ENCODE measurements around the gene CCR8. TPM values are rescaled to one million over a fixed set of nuclear protein-coding genes. Genes with fewer than 3 reads are reported as not detected.

CCR8 gene, protein sequence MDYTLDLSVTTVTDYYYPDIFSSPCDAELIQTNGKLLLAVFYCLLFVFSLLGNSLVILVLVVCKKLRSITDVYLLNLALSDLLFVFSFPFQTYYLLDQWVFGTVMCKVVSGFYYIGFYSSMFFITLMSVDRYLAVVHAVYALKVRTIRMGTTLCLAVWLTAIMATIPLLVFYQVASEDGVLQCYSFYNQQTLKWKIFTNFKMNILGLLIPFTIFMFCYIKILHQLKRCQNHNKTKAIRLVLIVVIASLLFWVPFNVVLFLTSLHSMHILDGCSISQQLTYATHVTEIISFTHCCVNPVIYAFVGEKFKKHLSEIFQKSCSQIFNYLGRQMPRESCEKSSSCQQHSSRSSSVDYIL
- polyA plus RNA-seq (2013, experiment 1 of 2; ENCODE audit: insufficient read length): not detected
- not detected for polyA plus RNA-seq (2013, experiment 2 of 2; ENCODE audit: insufficient read length)

DNA sequence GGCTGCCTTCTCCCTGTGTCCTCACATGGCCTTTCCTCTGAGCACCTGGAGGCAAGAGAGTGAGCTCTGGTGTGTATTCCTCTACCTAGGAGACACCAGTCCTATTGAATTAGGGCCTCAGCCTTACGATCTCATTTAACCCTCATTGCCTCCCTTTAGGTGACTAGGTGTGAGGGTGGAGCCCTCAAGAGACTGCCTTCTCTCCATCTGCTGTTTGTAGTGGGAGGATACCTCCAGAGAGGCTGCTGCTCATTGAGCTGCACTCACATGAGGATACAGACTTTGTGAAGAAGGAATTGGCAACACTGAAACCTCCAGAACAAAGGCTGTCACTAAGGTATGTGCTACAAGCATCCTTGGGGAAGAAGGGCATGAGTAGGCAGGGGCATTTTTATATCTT lies at the start of gene CCR8:
Gene CCR8 (plus strand): TSS at position 217 of the 400 bp plus-strand sequence. CDS start 2,623 bp downstream, outside the sequence.
- no peak for DNase-seq

DNA sequence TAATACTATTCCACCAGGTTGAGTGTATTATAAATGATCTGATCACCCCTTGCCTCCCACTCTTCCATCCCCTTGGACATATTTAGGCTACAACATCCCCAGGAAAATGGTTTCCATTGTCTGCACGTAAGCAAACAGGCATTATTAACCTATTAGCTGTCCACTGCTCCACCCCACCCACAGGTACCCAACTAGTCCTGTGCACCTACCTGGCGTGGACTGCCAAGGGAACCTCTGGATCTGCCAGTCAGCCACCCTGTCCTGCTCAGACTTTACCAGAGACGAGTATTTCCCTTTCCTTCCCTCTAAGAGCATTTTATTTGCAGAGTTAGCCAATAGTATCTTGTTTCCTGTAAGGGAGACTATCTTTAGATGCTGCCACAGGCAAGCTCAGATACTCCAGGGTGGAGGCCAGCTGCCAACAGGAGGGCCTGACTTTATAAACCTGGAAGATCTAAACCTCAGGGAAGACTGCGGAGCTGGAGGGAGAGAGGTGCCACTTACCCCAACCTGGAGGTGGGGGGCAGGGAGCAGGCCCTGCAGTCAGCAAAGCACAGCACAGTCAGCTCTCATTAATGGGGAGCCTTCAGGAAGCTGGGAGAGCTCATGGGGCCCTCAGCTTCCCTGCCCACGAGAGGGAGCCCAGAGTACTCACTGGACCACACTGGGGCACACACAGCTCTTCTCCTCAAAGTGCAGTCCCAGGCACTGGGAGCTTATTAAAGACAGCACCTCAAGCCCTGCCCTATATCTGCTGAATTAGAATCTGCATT lies 49.6 kb upstream of the CCR8 start, which contains the start of gene CX3CR1:
Gene CX3CR1 (minus strand): TSS at position 292 of the 773 bp plus-strand sequence. CDS start 13,527 bp downstream, outside the sequence.
- DNase-seq: no peak

DNA sequence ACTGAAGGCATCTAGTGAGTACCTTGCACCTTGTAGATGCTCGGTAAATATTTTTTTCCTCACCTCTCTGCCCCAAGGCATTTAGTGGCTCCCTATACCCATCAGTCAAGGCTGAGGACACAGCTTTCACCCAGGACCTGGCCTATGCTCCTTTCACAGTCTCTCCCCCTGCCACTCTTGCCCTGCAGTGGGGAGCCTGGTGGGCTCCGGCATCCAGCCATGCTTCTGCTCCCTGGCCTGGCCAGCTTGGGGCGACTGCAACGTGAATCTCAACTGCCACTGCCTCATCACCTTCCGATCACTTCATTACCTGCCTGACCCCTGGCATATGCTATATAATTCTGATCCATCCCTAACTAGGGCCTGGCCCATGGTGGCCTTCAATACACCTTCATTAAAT lies 48.9 kb upstream of the CCR8 start:
- no peak for DNase-seq

DNA sequence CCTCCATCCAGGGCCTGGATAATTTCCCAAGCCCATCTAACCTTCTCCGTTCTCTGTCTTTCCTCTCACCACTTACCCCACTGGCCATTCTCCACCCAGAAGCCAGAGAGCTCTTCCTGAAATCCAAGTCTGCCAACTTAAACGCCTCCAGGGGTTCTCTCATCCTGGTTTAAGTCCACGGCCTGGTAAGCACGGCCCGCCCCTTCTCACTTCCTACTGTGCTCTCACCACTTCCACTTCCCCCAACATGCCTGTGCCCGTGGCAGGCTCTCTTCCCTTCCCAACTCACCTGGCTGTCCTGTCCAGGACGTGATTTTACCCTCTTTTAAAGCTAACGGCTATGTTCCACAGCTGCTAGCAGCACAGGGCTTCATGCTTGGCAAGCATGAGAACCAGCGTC lies 48.0 kb upstream of the CCR8 start:
- no peak for DNase-seq

DNA sequence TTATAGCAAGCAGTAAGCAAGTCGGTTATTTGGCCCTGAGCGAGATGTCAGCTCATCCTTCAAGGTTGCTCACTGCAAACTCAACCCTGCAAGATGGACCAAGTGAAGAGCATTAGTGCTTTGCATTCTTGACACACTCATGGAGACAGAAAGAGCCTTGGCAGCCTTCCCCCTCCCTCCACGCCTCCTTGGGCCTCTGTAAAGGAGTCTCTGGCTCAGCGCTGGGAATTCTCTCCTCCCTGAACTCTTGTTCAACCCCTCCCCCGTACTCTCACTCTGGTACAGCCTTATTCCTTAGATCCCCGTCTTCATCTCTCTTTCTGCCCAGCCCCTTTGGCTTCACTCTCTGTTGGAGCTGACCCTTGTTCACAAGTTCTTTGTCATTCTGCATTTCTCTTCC lies 47.5 kb upstream of the CCR8 start:
- no peak for DNase-seq

DNA sequence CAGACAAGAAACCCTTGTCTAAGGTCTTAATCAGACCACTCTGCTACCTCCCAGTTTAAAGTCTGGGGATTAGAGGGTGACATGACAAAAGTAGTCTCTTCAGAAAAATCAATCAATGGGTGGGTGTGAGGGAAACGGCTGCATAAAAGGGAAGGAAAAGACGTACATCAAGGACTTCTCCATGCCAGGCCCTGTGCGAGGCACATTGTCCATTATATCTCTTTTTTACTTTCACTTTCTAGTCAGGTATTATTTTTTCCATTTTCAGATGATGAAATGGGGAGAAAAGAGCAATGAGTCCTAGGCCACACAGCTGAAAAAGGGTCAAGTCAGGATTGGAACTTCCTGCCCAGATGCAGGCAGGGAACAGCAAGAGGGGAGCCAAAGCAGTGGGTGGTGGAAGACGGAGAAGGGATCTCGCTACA lies 45.0 kb upstream of the CCR8 start:
- peak; percentile 14 for DNase-seq

DNA sequence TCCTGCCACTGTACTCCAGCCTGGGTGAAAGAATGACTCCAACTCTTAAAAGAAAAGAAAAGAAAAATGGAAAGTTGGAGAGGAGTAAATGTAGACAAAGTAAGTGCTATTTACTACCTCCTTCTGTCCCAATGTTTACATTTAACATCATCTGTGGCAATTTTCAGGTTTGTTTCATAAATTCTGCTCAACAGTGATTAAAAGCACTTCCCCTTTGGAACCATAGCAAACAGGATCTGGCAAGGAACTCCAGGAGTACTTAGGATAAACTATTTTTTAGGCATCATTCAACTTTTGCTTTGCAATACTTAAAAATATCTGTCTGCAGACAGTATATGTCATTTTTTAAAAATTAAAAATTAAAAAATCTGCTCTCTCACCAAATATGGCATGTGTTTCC lies 44.2 kb upstream of the CCR8 start:
- DNase-seq: no peak

DNA sequence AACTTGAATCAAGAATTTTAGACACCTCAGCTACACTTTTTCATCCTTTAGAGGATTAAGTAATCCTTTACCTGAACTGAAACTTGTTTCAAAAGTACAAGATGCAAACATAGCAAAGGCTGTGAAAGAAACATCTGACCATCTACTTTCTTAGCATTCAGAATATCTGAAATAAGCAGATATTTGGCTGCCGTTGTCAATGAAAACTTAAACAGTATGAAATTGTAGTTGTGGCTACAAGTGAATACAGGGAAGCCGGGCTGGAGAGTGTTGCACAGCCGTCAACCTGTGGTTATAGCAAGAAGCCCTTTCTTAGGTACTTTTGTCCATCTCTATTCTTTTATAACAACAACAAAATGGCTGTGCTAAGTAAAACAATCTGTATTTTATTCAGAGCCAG lies 42.7 kb upstream of the CCR8 start:
- no peak for DNase-seq

DNA sequence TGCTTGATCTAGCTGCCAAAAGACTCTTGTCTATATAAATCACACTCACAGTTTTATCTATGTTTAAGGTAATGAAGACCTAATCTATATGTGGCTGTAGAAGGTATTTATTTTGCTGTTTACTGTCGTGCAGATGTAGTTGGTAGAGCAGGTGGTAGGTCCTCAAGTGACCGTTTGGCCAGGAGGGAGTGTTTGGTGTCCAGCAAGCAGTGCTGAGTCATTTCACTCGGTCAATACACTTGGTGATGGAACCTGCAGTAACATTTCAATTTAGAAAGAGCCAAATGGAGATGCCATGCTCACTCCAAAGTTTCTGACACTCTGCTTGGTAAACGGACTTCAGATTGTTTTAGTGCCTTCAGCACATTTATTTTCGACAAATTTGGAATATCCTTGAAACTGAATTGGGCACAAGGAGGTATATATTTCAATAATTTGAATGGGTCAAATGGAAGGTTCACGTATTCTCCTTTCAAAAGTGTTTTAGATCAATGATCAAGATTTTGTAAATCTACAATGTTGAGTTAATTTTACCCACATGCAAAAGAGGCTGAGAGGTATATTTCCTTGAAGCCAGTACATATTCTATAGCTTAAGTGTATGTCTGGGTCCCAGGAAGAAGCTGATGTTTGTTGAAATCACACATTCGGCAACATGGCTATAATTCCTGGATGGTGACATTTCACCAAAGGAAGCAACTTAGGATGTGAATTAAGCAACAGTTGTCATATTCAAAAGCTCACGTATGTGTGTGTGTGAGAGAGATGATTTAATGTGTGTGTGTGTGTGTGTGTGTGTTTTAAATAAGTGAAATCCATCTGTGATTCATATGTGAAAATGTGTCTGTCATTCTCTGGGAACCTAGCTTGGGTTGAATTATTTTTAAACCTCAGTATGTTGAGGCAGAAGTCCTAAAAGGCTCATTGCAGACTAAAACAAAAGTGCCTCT lies 42.0 kb upstream of the CCR8 start:
- no peak for DNase-seq

DNA sequence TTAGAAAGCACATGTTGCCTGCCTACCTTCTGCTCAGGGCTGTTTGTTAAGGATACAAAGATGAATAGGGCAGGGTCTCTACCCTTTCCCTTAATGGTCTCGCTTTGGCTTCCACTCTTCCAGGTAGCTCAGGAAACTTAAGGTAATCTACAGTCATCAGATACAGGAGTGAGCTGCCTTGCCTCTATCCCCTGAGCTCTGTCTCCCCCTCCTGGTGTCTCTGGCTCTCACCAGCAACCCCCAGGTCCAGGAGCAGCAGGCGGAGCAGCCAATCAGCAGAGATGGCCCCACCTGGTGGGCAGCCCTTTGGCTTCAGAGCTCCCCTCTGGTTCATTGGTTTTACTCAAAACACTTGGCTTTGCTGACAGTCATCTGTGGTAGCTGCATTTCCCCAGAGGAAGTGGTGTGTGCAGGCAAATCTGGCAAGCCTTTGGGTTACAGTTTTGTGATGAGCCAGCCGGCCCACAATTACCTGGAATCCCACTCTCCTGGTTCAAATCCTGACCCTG lies 41.2 kb upstream of the CCR8 start:
- DNase-seq: peak; percentile 77

DNA sequence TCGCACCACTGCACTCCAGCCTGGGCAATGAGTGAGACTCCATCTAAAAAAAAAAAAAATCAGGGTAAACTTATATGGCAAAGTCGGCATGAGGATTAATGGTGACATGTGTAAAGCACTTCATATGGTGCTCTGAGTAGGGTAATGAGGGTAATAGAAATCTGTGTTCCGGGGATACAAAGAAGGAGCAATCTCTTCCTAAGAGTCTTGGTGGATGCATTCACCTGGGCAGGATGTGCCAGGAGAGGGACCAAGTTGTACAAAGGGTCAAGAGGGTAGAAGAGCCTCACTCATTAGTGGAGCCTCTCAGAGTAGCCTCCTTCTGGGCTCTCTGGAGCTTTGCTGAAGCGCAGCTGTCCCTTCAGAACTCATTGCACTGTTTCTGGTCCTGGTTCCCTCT lies 40.4 kb upstream of the CCR8 start:
- DNase-seq: no peak

DNA sequence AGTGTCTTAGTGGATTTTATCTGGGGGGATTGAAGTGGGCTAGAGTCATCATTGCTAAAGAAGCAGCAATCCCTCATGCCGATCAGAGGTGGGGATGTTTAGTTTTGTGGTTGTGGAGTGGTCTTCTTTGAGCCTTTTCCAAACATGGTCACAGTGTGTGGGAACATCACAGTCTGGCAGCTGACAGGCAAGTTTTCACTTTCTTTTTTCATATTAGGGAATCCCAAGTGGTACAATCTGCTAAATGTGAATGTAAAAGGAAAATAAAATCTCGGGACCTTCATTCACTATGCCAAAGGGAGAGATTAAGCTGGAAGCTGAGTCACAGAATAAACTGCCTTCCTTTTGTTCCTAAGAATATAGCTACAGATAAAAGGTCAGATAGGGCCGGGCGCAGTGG lies 39.3 kb upstream of the CCR8 start:
- DNase-seq: no peak

DNA sequence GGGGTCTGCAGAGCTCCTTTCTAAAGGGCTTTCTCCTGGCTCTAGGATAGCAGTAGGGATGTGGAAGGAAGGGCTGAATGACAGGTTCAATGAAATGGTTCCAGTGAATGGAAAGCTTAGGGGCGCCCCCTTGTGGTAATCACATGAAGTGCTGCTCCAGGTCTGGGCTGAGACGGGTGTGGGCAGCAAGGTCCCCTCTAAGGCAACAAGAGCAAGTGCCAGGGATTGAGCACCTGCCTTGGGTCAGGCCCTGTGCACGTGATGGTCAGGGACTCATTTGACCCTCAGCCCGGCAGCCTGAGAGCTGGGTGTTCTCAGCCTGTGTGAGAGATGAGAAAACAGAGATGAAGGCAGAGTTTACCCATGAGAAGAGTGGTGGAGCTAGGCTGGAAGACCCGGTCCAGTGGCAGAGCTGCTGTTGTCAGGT lies 37.6 kb upstream of the CCR8 start:
- DNase-seq: peak; percentile 40

DNA sequence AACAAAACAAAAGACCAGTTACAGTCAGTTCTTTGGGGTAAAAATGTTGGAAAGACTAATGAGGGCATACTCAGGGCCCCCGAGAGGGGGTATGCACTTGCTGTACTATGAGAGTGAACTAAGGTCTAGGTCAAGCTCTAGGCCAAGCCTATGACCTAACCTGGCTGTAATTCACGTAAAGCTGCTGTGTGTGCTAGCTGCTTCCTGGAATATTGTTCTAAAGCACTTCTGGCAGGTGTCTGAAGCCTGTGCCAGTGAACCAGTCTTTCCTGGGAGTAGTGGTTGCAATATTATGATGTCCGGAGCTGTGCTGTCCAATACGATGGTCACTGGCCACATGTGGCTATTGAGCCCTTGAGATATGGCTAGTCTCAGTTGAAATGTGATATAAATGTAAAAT lies 36.5 kb upstream of the CCR8 start:
- DNase-seq: no peak

DNA sequence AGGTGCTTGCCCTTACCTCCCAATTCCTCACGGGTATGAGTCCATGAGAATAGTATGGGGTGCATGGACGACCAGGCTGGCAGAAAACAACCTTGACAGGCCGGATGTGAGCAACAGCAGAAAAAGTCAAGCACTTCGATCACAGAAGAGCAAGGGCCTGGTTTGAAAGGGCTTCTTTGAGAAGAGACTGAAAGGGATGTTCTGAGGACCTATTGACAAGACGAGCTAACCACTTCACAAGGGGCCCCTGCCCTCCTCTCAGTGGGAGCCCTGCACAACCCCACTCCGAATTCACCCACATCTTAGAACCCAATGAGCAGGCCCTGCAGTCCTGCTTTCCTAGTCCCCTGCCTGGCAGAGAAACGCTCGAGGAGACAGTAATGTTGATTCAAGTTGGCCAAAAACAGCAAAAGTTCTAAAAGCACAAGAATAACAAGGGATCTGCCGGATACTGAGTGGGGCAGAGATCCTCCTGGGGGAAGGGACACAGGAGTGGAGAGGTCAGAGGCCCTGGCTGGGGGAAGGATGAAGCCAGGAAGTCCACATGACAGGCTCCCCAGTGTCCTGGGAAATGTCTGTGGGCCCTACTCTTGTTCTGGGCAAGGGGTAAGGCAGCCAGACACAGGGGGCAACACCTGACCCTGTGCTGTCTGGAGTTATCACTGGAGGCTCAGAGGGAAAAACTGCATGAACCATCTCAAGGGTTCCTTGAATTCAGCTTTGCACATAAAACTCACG lies 34.9 kb upstream of the CCR8 start:
- DNase-seq: no peak

DNA sequence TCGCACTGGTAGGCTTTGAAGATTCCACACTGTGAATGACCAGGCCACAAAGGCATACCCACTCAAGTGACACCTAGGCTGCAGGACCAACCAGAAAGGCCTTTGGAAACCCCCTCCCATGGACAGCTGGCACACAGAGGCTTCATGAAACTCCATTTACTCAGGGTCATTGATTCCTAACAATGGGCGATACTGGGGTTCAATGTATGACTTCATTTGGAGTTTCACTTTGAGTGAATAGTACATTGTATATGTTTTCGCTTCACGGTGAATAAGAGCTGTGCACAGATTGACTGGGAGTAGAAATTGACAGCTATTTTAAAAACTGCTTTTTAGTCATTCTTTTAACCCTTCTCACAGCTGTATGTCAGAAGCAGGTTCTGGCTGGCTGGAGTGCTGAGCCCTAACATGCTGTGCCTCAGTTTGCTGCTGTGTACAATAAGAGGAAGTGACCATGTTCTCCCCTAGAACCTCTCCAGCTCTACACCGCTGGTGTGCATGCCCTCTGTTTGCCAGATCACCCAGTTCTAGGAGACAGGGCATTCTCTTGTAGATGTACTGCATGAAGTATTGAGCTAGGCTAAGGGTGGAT lies 34.2 kb upstream of the CCR8 start:
- DNase-seq: no peak

DNA sequence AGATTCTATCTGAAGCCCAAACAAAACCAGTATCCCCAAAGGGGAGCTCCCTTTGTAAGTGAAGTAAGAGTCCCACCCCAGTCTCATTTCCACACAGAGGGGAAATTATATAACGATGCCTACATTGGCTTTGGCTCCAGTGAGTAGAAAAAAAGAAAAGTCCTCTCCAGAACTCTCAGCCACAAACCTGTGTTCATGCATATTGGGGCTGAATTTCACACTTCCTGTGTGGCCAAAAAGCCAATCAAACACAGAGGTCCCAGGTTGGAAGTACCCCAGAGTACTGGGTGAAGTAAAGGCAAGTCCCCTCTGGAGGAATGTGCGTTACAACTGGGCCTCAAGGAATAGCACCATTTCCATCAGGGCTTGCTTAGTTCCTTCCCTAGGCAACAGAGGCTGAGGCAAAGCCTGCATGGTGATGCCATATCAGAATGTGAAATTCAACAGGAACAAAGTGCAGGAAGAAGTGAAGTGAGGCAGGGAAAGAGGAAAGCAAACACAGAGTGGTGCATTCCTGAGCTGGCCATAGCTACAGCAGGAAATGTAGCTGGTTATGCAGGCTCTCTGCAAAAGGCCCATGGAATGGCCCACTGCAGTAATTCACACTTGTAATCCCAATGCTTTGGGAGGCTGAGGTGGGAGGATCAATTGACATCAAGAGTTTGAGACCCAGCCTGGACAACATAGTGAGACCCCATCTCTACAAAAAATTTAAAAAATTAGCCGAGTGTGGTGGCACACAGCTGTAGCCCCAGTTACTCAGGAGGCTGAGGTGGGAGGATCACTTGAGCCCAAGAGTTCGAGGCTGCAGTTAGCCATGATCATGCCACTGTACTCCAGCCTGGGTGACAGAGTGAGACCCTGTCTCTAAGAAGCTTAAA lies 33.1 kb upstream of the CCR8 start:
- no peak for DNase-seq

DNA sequence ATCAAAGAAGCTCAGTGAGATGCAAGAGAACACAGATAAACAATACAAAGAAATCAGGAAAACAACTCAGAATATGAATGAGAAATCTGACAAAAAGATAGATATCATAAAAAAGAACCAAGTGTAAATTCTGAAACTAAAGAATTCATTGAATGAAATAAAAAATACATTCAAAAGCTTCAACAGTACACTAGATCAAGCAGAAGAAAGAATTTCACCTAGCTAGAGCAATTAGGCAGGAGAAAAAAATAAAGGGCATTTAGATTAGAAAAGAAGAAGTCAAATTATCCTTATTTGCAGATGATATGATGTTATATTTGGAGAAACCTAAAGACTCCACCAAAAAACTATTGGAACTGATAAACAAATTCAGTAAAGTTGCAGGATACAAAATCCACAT lies 30.2 kb upstream of the CCR8 start:
- DNase-seq: no peak

DNA sequence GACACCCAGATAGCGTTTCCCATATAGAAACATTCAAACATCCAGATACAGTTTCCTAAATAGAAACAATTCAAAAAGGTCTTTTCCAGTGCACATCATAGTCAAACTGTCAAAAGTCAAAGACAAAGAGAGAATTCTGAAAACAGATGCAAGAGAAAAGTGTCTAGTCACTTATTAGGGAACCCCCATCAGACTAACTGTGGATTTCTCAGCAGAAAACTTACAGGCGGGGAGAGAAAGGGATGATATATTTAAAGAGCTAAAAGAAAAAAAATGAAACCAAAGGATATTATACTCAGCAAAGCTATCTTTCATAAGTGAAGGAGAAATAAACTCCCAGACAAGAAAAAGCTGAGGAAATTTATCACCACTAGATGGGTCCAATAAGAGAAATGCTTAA lies 27.3 kb upstream of the CCR8 start:
- no peak for DNase-seq

DNA sequence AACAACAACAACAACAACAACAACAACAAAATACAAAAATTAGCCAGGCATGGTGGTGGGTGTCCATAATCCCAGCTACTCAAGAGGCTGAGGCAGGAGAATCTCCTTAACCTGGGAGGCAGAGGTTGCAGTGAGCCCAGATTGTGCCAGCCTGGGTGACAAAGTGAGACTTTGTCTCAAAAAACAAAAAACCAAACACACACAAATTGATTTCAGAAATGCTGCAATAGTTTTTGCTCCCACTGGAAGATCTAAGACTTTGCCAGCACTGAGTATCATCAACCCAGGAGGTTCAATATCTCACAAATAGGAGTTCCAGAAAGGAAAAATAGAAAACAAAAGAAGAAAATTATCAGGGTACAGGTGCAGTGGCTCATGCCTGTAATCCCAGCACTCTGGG lies 16.2 kb upstream of the CCR8 start:
- DNase-seq: no peak

All from fibroblast of skin of abdomen (primary cell).